Right lobe of liver (tissue), 6 donors: ENCODE data around the gene ARHGEF10L. TPM values are rescaled to one million over a fixed set of nuclear protein-coding genes. Genes with fewer than 3 reads are reported as not detected.
A peak's percentile ranks its signal among the peaks of the same experiment; 100 is the strongest.

Experiments used
- ATAC-seq, 4 donors: fragments of 200-7000 bp; cut with Tn5 transposase; one replicate each; pipeline ENCODE4 v1.9.1; 2020; ENCODE audit warnings: mild to moderate bottlenecking in 4 of 4, moderate library complexity in 4 of 4
- DNase-seq, 3 donors: peaks; one replicate each; pipeline ENCODE4 v3.0.0-alpha.2; 2020
- H3K27ac ChIP-seq, 3 donors: fragments of 200-600 bp; one replicate each; pipeline ENCODE4 v1.8.0; 2022
- H3K27me3 ChIP-seq, 2 donors: fragments of 200-600 bp; one replicate each; pipeline ENCODE4 v1.8.0; 2022
- H3K36me3 ChIP-seq, 4 donors: fragments of 200-600 bp; sonication (generic) in 1 of 4; one replicate each; pipeline versions ENCODE4 v1.5.1 to v1.8.0; 2017 to 2022; ENCODE audit warnings: control low read depth in 1 of 4
- H3K4me1 ChIP-seq, 4 donors: fragments of 200-600 bp; sonication (generic) in 1 of 4; one replicate each; pipeline versions ENCODE4 v1.5.1 to v1.8.0; 2017 to 2022; ENCODE audit warnings: control low read depth in 1 of 4
- H3K4me3 ChIP-seq, 3 donors: fragments of 200-600 bp; one replicate each; pipeline ENCODE4 v1.8.0; 2022
- H3K9me3 ChIP-seq, 4 donors: fragments of 200-600 bp; sonication (generic) in 1 of 4; one replicate each; pipeline versions ENCODE4 v1.5.1 to v1.8.0; 2017 to 2022; ENCODE audit warnings: control low read depth in 1 of 4
- CTCF ChIP-seq, 4 donors: fragments of 200-600 bp in 3 of 4; fragments of 450-650 bp in 1 of 4; IDR thresholded peaks; one replicate each; pipeline versions ENCODE4 v1.5.1 to v1.8.0; 2016 to 2022; ENCODE audit warnings: antibody characterized with exemption in 4 of 4, mild to moderate bottlenecking in 2 of 4
- POLR2A ChIP-seq: fragments of 450-650 bp; IDR thresholded peaks from one replicate; pipeline ENCODE4 v1.6.1; 2017; ENCODE audit warnings: antibody characterized with exemption, mild to moderate bottlenecking
- WGBS: methylation state at CpG from one replicate; pipeline ENCODE4 v1.1.6; 2018; ENCODE audit warnings: low coverage, low lambda C conversion rate; ENCODE audit not compliant: insufficient coverage; ENCODE audit errors: missing lambda C conversion rate; 5-methylcytosine and 5-hydroxymethylcytosine counted together
- intact Hi-C, 2 donors: fragments of 100-400 bp; cut with DNase I; formaldehyde crosslinking; loops; one replicate each; pipeline versions ENCODE4 v1.11.2 to v1.14.1; 2022
- total RNA-seq, 6 experiments: library from RNA; depleted of rRNA in 2 of 6; stranded (reverse); fragments of >200 nt in 2 of 6; fragmentation: NEBNext Ultra II Directional in 3 of 6; extraction: Animal tissue kit (Norgen Biotek cat#: 25700) in 3 of 6; gene quantifications; one replicate each; pipeline versions ENCODE4 v1.1.0 to v1.2.4, GENCODE V29; 2016 to 2023
- donor health status: DM: no; HTN: yes; CAD: no.
- donor health status: DM: no; HTN: no; CAD: no.
- donor health status: DM: no; HTN: no; CAD: no.
- donor health status: DM: no; HTN: yes; CAD: no.
- donor health status: DM: no; HTN: yes; CAD: no.

ARHGEF10L gene
- total RNA-seq, 6 experiments from 2014 or later, result 59.7 to 124 (median 87.4) TPM

- H3K9me3 ChIP-seq, result no peaks in the 10 kb centered on the region
- no peaks in the 10 kb centered on the region for H3K36me3 ChIP-seq
- TF ChIP-seq POLR2A (no peak), CTCF (IDR thresholded peaks at IDR 0.05) (no peak)
- H3K4me1 ChIP-seq, result peaks cover 0 to 11% (median 6%) of the 10 kb centered on the region in 4 donors
- 36% methylated on average over 11 of the region's 14 CpGs for whole genome bisulfite sequencing
- peak overlapping the region; percentile 62 to 79 (median 63) for H3K27ac ChIP-seq
- ATAC-seq (peak; percentile 78 to 89 (median 84)), DNase-seq (no peak)
- no peaks in the 10 kb centered on the region for H3K27me3 ChIP-seq
- H3K4me3 ChIP-seq, result no peak overlapping the region
- intact Hi-C loops, result no loop called here
Measured at GRCh38 chr1:17527036-17527914, 12.2 kb upstream of the ARHGEF10L start.

- no peaks in the 10 kb centered on the region for H3K36me3 ChIP-seq
- ATAC-seq, result no peak
- no peak for DNase-seq
- H3K4me1 ChIP-seq, result peaks cover 0 to 11% (median 6%) of the 10 kb centered on the region in 4 donors
- no peak overlapping the region for H3K27ac ChIP-seq
- no peaks in the 10 kb centered on the region for H3K9me3 ChIP-seq
- intact Hi-C loops, result no loop called here
- no peak overlapping the region for H3K4me3 ChIP-seq
- TF ChIP-seq POLR2A (no peak), CTCF (IDR thresholded peaks at IDR 0.05) (no peak)
- no peaks in the 10 kb centered on the region for H3K27me3 ChIP-seq
Measured at GRCh38 chr1:17529381-17529780, 10.1 kb upstream of the ARHGEF10L start.

- TF ChIP-seq CTCF (IDR thresholded peaks at IDR 0.05), result no peak
- TF ChIP-seq POLR2A, result no peak
- intact Hi-C loops, result no loop called here
- WGBS, result 76% methylated on average over 2 of the region's 4 CpGs
- Histone ChIP-seq H3K27me3 (no peaks in the 10 kb centered on the region), H3K36me3 (no peaks in the 10 kb centered on the region), H3K4me1 (peaks cover 0 to 11% (median 6%) of the 10 kb centered on the region in 4 donors), H3K9me3 (no peaks in the 10 kb centered on the region), H3K4me3 (no peak overlapping the region), H3K27ac (no peak overlapping the region)
- DNase-seq, result no peak
- ATAC-seq, result no peak
Measured at GRCh38 chr1:17531343-17531681, 8.2 kb upstream of the ARHGEF10L start.

DNA sequence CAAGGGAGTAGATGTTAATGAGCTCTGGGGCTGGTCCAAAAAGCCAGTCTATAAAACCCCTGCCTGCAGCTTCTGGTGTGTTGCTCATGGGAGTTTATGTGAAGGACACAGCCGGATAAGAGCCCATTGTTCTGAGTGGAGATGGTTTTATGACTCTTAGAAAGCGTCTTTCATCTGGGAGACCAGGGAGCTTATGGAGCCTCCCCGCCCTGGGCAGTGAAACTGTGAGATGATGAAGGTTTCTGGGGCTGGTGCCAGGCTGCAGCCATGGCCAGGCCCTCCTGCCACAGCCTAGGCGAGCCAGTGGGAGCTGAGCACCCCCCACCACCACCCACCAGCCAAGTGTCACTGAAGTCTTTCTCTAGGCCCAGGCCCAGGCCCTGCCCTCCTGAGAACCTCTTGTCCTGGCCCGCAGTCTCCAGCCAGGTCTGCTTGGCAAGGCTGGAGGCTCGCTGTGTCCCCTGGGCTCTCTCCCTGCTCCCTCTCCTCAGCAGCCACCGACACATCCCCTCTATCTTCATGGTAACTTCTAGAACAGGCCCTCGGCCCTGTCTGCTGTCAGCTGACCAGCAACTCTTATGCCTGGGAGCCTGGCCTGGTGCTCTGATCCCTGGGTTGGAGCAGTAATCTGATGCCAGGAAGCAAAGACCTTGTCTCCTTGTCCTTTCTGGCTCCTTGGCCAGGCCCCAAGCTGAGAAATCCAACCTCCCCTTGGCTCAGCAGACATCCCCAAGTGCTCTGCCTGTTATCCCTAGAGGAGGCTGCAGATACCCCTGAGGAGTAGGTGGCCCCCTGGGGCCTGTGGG lies 7.6 kb upstream of the ARHGEF10L start:
- Histone ChIP-seq H3K36me3 (no peaks in the 10 kb centered on the region), H3K9me3 (no peaks in the 10 kb centered on the region), H3K27ac (peak overlapping the region in 1 of 3 donors; percentile 40), H3K27me3 (no peaks in the 10 kb centered on the region), H3K4me1 (peaks cover 0 to 11% (median 5%) of the 10 kb centered on the region in 4 donors), H3K4me3 (no peak overlapping the region)
- ATAC-seq, result peak in 1 of 4 donors; percentile 7
- no peak for DNase-seq
- WGBS, result 40% methylated on average over 1 of the region's 8 CpGs
- TF ChIP-seq POLR2A (no peak), CTCF (IDR thresholded peaks at IDR 0.05) (no peak)
- intact Hi-C loops, result no loop called here
